HAP-1 (cell line): ENCODE measurements around the gene LGALS9C.
"Not testable (repeated sequence)": the region's sequence is repeated elsewhere in the genome, so short reads cannot be mapped to it uniquely, and the experiment has no call there.

Experiments
- DNase-seq, 2 experiments: peaks; one replicate each; pipeline ENCODE4 v3.0.0-alpha.2; 2016 to 2020; ENCODE audit warnings: low spot score in 2 of 2
- H3K27me3 ChIP-seq: fragments of 250-450 bp; sonication (Bioruptor Pico); 2 replicates; pipeline ENCODE4 v1.5.1; 2020; ENCODE audit warnings: low read depth, mild to moderate bottlenecking, moderate library complexity
- H3K36me3 ChIP-seq: fragments of 250-450 bp; sonication (Bioruptor Pico); replicated peaks from 2 replicates; pipeline ENCODE4 v1.5.1; 2020; ENCODE audit warnings: mild to moderate bottlenecking
- H3K4me1 ChIP-seq: fragments of 250-450 bp; sonication (Bioruptor Pico); 2 replicates; pipeline ENCODE4 v1.5.1; 2020; ENCODE audit warnings: mild to moderate bottlenecking
- H3K4me3 ChIP-seq: fragments of 250-450 bp; sonication (Bioruptor Pico); 2 replicates; pipeline ENCODE4 v1.5.1; 2020; ENCODE audit warnings: mild to moderate bottlenecking, moderate library complexity
- H3K9me3 ChIP-seq: fragments of 250-450 bp; sonication (Bioruptor Pico); 2 replicates; pipeline ENCODE4 v1.5.1; 2020; ENCODE audit warnings: mild to moderate bottlenecking, moderate library complexity
- in situ Hi-C: fragments of 300-500 bp; cut with MboI; formaldehyde crosslinking; loops from 3 replicates; pipeline ENCODE4 v1.14.3; 2020; ENCODE audit warnings: low sequenced_read_pairs, inconsistent platforms, mixed read lengths

The LGALS9C gene

DNA sequence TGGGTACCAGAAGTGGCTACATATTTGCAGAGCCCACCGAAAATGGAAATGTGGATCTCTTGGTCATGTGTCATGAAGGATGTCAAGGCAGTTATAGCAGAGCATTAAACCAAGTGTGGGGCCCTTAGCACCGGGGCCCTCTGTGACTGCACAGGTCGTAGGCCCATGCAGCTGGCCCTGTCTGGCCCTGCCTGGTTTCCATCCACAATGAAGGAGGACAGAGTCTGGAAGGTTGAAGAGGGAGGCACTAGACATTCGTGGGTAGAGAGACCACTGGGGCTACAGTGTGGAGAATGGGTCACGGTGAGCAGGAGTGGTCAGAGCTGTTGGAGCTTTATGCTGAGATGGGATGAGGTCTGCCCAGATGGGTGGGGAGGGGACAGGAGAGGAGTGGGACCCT lies 9.6 kb upstream of the LGALS9C start:
- H3K4me3 ChIP-seq, H3K9me3 ChIP-seq, H3K27me3 ChIP-seq, H3K4me1 ChIP-seq, H3K36me3 ChIP-seq, DNase-seq, in situ Hi-C loops: not testable (repeated sequence)

DNA sequence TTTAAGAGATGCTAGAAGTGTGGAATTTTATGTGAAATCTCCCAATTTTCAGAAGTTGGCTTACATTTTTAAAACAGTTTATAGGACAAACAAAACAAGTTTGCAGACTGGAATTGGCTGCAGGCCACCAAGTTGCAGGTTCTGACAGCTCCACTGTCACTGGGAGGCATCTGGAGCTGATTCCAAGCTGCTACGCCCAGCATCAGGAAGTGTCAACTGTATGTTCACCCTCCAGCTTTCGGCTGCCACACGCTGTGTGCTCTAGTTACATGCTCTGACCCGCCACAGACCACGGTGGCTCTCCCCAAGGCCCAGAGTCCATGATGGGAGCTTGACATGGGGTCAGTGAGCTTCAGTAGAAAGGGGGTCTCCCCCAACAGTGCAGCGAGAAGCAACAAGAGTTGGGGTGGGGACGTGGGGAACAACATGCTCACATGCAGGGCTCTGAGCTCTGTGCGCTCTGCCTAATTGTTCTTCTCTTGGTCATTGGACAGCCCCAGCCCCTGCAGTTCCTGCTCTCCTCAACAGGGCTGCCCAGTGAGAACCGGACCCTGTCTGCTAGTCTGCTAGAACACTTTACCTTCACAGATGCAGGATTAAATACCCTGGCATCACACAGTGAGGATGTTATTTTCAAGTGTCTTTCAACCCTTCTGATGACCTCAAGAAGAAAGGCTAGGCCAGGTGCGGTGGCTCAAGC lies 8.0 kb upstream of the LGALS9C start:
- H3K4me3 ChIP-seq, H3K36me3 ChIP-seq, H3K9me3 ChIP-seq, H3K4me1 ChIP-seq, in situ Hi-C loops, DNase-seq, H3K27me3 ChIP-seq: not testable (repeated sequence)

- H3K9me3 ChIP-seq, H3K27me3 ChIP-seq, DNase-seq, H3K4me3 ChIP-seq, H3K4me1 ChIP-seq, H3K36me3 ChIP-seq, in situ Hi-C loops: not testable (repeated sequence)
These were observed 6.8 kb upstream of the LGALS9C start for GRCh38 chr17:18469837-18470236.

- in situ Hi-C loops, H3K36me3 ChIP-seq: not testable (repeated sequence)
These were observed 6.2 kb upstream of the LGALS9C start for GRCh38 chr17:18470345-18470930.

DNA sequence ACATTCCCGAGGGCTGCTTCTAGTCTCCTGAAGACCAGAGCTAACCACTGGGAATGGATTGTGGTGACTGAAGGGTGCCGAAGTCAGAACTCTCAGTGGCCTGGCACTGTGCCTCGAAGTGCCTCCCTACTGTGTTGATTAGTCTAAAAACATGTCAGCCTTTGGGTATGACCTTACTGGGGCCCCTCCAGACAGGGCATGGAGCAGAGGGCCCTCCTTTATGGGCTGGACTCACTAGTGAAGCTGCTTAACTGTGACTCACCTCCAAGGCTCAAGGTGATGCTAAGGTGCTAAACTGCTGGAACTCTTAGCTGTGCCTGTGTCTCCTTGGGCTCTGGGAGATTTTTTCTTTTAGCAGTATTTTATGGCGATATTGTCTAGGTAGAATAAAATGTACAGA lies 2.6 kb upstream of the LGALS9C start:
- H3K9me3 ChIP-seq, H3K27me3 ChIP-seq, H3K4me3 ChIP-seq, H3K36me3 ChIP-seq, DNase-seq, H3K4me1 ChIP-seq, in situ Hi-C loops: not testable (repeated sequence)

More at GRCh38 chr17:18470345-18470930, 6.2 kb upstream of the LGALS9C start:
- not testable (repeated sequence) for H3K4me1 ChIP-seq, H3K4me3 ChIP-seq, H3K27me3 ChIP-seq, DNase-seq, H3K9me3 ChIP-seq

- DNase-seq, H3K9me3 ChIP-seq, H3K4me1 ChIP-seq, H3K27me3 ChIP-seq, H3K36me3 ChIP-seq, in situ Hi-C loops, H3K4me3 ChIP-seq: not testable (repeated sequence)
These were observed 1.8 kb upstream of the LGALS9C start for GRCh38 chr17:18474754-18475153.

DNA sequence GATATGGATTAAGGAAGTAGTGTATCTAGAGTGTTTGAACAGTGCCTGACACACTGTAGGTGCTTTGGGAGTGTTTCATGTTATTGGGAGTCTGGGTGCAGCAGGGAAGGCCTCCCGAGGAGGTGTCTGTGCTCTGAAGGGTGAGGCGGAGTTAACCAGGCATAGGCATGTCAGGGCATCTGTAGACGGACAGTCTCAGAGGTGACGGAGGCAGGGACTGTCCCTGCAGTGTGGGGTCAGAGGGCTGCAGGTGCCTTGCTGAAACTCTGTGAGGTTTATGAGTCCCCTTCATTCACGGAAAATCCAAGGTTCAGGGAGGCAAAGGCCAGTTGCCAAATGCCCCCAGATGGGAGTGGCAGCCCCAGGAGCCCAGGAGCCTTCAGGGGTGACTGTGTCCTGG lies 778 bp downstream of the LGALS9C start:
- H3K36me3 ChIP-seq, in situ Hi-C loops: not testable (repeated sequence)

DNA sequence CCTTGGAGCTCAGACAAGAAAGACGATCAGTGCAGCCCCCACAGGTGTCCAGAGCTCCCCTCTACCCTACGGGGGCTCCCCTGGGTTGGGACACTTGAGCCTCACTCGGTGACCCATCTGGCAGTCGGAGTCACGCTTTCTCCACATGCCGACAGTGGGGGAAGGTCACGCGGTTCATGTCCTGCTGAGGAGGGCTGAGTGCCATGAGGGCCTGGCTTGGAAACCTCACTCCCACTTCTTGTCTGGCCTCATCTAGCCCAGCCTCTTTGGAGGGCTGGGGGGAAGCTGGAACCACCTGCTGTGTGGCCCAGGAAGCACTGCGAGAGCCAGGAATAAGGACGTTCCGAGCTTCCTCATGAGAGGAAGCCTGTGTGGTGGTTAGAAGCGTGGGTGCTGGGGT lies 1.8 kb downstream of the LGALS9C start:
- in situ Hi-C loops, H3K4me1 ChIP-seq, H3K36me3 ChIP-seq, H3K9me3 ChIP-seq, H3K4me3 ChIP-seq, DNase-seq, H3K27me3 ChIP-seq: not testable (repeated sequence)

More for the DNA sequence above, 778 bp downstream of the LGALS9C start:
- DNase-seq, H3K4me1 ChIP-seq, H3K9me3 ChIP-seq, H3K4me3 ChIP-seq, H3K27me3 ChIP-seq: not testable (repeated sequence)

- H3K27me3 ChIP-seq, H3K4me3 ChIP-seq, H3K9me3 ChIP-seq, H3K36me3 ChIP-seq, in situ Hi-C loops, DNase-seq, H3K4me1 ChIP-seq: not testable (repeated sequence)
These were observed 2.5 kb downstream of the LGALS9C start for GRCh38 chr17:18478977-18479595.

- in situ Hi-C loops, H3K27me3 ChIP-seq, H3K4me3 ChIP-seq, DNase-seq, H3K9me3 ChIP-seq, H3K36me3 ChIP-seq, H3K4me1 ChIP-seq: not testable (repeated sequence)
These were observed 5.2 kb downstream of the LGALS9C start for GRCh38 chr17:18481775-18482174.

DNA sequence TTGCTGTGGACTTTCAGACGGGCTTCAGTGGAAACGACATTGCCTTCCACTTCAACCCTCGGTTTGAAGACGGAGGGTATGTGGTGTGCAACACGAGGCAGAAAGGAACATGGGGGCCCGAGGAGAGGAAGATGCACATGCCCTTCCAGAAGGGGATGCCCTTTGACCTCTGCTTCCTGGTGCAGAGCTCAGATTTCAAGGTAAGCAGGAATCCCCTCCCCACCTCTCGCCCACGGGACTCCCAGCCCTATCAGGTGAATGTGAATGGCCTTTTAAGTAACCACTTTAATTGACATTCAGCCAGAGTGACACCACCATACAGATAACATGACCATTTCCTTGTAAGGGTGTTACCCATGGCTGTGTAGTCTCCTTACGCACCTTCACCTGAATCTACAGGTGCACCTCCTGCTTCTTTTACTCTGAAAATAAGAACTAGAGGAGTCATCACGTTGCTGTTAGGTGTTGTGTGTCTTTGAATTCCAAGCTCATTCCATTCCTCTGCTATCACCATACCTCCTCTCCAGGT lies 9.4 kb downstream of the LGALS9C start:
- H3K27me3 ChIP-seq, in situ Hi-C loops: not testable (repeated sequence)

DNA sequence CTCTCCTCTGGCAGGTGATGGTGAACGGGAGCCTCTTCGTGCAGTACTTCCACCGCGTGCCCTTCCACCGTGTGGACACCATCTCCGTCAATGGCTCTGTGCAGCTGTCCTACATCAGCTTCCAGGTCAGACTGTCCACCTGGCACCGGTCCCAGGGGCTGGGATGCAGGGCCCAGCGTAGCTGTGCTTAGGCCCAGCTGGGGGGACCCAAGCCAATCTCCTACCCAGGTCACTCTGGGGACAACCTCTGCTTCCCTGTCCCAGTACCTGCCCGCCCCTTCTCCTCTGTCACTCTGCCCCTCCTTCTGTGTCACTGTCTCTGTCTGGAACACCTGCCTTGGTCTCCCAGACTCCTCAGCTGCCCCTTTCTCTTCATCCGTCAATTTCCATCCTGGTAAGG lies 11.0 kb downstream of the LGALS9C start:
- DNase-seq, in situ Hi-C loops, H3K36me3 ChIP-seq: not testable (repeated sequence)

More for the DNA sequence above, 9.4 kb downstream of the LGALS9C start:
- H3K36me3 ChIP-seq, H3K4me3 ChIP-seq, DNase-seq, H3K4me1 ChIP-seq, H3K9me3 ChIP-seq: not testable (repeated sequence)

DNA sequence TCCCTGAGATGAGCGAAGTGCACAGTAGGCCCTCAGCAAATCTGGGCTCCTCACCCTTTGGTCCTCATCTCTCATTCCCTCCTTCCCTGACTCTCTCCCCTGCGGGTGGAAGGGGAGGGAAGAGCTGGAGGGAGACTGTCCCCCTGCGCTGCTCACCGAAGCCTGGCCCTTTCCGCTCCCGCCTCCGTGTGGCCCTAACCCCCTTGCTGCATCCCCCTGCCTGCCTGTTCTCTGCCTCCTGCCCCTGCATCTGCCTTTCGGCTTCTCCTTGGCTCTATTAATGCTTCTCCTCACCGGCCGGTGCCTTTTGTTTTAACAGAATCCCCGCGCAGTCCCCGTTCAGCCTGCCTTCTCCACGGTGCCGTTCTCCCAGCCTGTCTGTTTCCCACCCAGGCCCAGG lies 12.0 kb downstream of the LGALS9C start:
- H3K9me3 ChIP-seq, H3K4me1 ChIP-seq, H3K36me3 ChIP-seq, DNase-seq, H3K27me3 ChIP-seq, in situ Hi-C loops, H3K4me3 ChIP-seq: not testable (repeated sequence)

More for the DNA sequence above, 11.0 kb downstream of the LGALS9C start:
- not testable (repeated sequence) for H3K27me3 ChIP-seq, H3K4me3 ChIP-seq, H3K9me3 ChIP-seq, H3K4me1 ChIP-seq

GRCh38 chr17:18490016-18490415 lies 13.4 kb downstream of the LGALS9C start:
- H3K27me3 ChIP-seq, H3K36me3 ChIP-seq, H3K9me3 ChIP-seq, H3K4me3 ChIP-seq, in situ Hi-C loops, H3K4me1 ChIP-seq, DNase-seq: not testable (repeated sequence)
